GM20431 (cell line): Measurements from ENCODE around the gene ZNF436.
"Not testable (repeated sequence)": the region's sequence is repeated elsewhere in the genome, so short reads cannot be mapped to it uniquely, and the experiment has no call there.

Experiments used
- in situ Hi-C: fragments of 300-500 bp; cut with MseI, MboI; formaldehyde crosslinking; loops from one replicate; pipeline ENCODE4 v1.15.0; 2020; ENCODE audit warnings: low sequenced_read_pairs; ENCODE audit not compliant: unreplicated experiment

ZNF436 gene

DNA sequence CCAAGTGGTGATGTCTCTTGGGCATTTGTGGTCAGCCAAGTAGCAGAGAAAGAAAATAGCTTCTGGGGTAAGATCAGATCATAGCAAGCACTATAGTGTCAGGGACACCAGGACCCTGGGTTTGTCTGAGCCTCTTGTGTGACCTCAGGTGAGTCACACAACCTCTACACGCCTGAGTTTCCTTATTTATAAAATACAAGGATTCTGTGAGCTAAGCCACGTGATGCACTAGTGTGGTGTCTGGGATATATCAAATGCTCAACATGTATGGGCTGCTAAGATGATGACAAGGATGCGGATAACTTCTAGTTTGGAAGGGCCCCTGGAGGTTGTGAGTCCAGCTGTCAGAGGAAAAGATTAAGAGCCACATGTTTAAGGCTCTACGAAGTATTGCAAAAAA is 24.5 kb upstream of the ZNF436 start:
- in situ Hi-C loops, result no loop called here

DNA sequence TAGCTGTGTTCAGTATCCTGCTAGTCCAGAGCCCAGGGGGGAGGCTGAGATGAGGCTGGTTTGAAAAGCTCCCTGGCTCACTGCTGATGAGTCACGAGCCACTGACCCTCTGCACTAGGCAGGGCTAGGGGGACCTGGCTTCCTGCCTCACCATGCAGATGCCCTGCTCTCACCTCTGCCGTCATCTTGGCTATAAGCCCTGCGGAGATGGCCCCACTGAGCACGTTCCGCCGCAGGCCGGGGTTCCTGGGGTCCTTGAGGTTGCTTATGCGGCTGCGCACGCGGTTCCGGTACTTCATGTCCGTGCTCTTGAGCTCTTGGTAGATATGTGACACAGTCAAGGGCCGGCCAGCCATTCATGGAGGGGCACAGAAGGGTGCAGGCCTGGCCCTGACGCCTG is 24.1 kb upstream of the ZNF436 start:
- in situ Hi-C loops, result no loop called here

DNA sequence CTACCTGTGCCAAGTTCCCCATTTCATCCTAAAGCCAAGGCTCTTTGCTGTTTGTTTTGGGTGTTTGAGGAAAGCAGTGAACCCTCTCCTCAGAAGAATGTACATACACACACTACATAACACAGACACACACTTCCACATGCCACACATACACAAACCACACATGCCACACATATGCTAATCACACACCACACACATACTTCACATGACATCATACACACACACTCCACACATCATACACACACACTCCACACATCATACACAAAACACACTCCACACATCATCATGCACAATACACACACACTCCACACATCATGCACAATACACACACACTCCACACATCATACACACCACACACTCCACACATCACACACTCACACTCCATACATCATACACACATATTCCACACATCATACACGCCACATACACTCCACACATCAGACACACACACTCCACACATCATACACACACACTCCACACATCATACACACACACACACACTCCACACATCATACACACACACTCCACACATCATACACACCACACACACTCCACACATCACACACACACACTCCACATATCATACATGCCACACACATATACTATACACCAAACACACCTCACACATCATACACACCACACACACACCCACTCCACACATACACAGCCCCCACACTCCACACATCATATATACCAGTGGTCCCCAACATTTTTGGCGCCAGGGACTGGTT is 22.7 kb upstream of the ZNF436 start:
- in situ Hi-C loops, result no loop called here

DNA sequence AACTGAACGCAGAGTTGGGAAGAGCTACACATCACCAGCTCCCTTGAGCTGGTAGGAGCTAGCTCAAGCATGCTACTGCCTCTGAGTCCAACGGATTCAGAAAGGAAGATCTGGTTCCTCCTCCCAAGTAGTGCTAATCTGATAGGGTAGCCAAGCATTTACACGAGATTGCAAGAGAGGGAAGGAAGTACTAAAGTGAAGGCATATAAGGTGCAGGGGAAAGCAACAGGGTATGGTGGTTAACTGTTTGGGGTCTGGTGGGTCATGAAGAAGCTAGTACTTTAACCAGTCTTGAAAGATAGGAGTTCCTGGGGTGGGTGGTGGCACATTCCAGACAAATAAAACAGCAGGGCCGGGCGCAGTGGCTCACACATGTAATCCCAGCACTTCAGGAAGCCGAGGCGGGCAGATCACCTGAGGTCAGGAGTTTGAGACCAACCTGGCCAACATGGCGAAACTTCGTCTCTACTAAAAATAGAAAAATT is 20.2 kb upstream of the ZNF436 start:
- in situ Hi-C loops, result no loop called here

DNA sequence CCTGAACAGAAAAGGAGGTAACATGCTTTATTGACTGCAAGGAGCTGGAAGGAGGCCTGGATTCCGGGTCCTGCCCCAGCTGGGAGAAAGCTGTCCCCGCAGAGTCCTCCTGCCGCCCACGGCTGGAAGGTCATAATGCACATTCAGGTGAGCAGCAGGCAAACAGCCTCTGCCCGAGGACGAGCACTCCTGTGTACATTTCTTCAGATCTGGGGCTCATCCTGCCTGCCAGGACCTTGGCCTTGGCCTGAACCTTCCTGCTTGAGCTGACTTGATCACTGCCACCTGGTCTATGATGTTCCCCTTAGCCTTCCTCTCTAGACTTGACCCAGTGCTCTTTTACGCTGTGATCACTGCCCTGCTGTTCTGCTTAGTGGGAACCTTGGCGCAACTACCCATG is 17.9 kb upstream of the ZNF436 start:
- in situ Hi-C loops, result no loop called here

DNA sequence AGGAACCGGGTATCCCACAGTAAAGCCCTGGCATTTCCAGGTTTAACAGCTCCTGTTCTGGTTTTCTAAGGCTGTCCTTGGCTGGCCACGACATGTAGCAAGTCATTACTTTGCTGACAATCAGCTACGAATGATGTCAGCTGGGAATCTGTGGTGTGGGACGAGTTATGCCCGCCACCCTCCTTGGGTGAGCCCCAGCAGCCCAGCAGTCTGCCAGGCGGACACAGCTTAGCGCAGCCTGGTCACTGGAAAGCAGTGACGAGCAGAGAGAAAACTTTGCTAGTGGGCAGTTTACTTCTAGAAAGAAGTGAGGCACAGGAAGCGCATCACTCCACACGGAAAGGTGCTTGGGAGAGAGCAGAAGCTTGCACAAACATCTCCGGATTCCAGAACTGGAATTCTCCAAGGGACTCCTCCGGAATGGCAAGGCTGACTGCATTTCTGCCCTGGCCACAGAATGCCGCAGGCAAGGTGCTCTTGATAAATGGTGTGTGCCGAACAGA is 15.5 kb upstream of the ZNF436 start:
- in situ Hi-C loops, result no loop called here

DNA sequence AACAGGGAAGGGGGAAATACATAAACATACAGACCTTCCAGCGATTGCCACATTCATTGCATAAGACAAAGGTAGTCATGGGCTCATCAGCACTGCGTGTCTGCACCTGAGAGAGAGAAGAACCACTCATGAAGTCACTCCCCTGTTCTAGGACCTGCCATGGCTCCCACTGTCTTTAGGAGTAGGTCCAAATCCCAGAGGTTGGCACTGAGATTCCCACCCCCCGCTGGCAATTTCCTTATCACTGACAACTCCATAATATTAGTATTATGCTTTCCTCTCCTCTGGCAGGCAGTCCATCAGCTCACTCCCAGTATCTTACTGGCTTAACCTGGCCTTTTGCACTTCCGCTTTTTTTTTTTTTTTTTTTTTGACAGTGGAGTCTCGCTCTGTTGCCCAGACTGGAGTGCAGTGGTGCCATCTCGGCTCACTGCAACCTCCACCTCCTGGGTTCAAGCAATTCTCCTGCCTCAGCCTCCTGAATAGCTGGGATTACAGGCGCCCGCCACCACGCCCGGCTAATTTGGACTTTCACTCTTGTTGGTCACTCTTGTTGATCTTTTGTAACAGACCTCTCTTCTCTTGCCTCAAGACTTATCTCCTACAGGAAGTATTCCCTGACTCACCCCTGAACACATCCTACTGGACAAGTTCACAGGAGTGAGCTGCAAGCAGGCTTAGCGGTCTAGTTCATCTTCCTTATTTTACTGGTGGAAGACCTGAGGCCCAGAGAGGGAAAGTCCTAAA is 14.8 kb upstream of the ZNF436 start:
- in situ Hi-C loops, result no loop called here

DNA sequence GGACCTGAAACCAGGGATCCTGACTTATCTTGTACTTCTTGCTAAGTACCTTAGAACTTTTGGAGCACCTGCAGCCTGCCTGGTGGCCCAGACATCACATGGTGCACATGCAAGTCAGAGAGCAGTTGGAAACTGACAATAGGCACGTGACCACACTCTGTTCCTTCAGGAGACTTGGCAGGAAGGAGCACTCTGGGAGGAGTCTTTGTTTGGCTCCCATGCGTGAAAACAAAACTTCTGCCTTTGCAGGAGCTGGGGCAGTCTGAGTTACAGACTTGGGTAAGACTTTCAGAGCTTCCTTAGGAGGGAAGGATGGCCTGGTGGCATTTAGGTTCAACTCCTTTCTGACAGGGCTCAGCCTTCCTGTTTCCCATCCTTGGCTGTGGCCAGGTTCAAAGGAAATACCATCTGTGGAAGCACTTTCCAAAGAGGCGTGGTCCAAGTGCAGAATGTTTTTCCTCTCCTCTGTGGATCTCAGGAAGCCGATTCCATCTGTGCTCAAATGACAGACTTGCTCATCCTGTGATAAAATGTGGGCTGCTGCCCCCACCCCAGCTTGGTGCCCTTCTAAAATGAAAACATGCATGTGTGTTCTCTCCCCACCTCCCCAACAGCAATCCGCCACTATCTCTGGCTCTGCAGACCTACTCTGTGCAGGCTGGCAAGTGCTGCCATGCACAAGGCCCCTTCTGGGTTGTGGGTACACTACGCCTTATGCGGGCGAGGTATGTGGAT is 14.1 kb upstream of the ZNF436 start:
- in situ Hi-C loops, result no loop called here

DNA sequence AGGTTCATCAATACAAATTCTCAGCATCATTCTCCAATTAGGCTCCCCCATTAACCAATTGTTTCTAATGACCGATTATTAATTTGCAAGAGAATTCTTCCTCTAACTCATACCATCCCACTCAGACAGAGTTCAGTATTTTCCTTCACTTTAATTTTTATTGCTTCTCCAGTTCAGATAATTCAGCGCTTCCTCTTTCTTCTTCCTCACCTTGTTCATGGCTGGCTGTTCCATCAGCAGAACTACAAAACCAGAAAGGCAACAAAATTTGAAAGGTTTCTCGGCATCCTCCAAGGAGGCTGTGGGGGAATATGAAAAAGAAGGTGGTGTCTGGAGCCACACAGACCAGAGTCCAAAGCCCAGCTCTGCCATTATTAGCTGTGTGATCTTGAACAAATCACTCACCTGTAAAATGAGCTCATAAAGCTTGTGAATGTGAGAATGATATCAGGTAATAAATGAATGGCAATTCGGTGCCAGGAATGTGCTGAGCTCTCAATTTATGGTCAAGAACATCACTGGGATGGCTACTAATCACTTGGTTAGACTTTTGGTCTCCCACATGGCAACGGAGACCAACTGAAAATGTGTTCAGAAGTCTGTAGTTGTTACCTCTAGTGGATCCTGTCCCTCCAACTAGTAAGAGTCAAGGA is 11.7 kb upstream of the ZNF436 start:
- in situ Hi-C loops, result no loop called here

DNA sequence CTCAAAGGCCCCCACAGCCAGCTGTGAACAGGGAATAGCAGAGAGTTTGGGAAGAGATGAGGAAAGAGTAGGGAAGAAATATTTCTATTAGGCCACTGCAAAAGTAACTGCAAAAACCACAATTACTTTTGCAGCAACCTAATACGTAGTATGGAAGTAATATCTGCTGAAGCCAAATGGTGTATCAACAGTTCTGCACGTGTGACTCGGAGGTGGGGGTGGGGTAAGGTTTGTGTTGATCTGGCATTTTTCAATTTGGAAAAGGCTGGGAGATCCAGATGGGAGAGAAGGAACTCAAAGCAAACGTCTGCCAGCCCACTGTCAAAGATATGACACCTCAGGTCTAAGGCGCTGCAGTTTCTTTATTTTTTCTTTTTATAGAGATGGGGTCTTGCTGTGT is 11.1 kb upstream of the ZNF436 start:
- in situ Hi-C loops, result no loop called here

DNA sequence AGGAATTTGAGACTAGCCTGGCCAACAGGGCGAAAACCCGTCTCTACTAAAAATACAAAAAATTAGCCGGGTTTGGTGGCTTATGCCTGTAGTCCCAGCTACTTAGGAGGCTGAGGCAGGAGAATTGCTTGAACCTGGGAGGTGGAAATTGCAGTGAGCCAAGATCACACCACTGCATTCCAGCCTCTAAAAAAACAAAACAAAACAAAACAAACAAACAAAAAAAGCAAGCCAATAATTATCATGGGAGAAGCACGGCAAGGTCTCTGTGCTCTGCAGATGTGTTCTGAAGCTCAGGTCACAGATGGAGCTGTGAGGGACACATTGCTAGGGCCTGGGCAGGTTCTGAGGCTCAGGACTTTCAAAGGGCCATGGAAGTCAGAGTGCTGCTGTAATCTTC is 10.6 kb upstream of the ZNF436 start:
- in situ Hi-C loops, result not testable (repeated sequence)

DNA sequence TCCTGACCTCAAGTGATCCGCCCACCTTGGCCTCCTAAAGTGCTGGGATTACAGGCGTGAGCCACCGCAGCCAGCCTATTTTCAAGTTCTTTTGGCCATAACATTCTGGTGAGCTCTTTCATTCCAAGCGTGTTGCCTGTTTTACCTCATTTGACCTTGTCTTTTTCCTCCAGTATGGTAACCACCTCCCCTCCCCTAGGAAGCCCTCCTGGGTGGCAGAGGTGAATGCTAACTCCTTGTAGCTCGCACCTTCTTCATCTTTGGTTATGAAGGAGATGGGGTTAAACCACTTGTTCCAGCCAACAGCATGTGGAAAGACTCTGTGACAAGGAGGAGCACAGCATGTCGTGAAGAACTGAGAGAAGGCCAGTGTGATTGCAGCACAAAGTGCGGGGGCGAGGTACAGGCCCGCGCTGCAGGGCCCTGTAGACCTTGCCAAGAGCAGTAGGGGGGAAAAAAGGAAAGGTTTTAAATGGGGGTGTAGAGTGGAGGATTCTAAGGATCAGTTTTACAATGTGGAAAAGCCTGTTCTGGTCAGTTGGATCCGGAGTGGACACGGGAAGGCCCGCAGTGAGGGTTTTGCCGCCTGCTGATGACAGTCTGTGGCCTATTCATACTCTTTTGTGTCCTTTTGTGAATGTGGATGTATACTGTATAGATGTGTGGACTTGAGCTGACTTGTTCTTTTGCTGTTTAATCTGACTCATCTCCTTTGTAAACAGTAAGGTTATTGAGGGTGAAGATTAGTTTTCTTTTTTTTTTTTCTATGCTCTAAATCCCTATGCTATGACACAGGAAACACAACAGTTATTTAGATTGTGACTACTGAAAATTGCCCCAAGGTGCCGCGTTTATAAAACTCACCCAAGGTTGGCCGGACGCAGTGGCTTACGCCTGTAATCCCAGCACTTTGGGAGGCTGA is 7.5 kb upstream of the ZNF436 start:
- in situ Hi-C loops, result no loop called here

DNA sequence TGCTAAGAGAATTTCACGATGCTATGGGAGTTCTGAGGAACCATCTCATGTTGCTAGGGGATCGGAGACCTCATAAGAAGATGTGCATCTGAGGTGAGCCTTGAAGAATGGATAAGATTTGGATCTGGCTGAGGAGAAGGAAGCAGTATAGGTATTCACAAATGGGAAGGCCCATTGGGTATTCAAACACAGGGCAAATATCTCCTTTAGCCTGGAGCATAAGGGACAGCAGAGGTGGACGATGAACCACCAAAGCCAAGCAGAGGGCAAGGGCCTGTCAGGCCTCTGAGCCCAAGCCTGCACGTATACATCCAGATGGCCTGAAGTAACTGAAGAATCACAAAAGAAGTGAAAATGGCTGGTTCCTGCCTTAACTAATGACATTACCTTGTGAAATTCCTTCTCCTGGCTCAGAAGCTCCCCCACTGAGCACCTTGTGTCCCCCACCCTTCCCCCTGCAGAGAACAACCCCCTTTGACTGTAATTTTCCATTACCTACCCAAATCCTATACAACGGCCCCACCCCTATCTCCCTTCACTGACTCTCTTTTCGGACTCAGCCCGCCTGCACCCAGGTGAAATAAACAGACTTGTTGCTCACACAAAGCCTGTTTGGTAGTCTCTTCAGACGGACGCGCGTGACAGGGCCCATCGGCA is 4.6 kb upstream of the ZNF436 start:
- in situ Hi-C loops, result not testable (repeated sequence)

DNA sequence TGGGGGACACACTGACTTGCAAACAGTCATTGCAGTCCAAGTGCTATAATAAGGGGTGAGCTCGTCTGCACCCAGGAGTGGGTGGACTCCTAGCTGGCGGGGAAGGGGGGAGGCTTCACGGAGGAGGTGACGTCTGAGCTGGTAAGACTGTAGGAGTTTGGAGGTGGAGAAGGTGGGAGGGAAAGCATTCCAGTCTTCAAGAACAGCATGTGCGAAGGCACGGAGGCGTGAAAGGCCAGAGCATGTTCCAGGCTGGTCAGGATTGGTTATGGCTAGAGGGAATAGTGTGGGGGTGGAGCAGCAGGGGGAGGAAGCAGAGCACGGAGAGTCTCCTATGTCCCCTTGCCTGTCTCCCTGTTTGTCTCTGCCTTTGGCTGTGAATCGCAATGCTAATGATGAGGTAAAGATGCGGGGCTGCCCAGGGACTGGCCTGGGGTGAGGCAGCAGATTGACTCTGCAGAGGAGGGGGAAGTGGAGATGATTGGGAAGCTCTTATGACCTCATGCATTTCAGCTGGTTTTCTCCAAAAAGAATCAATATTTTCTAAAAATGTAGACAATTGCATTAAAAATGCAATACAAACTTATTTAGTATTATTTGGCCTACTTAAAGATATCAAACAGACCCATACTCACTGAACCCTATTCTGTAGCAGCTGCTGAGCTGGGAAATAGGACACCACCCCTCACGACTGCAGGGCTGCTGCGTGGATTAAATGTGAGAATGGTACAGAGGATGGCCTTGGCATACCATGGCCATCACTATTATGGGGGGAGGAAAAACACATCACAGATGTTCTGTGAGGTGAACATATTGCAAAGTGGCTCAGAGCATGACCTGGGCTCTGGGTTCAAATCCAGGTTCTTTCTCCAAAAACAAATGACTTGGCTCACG is 2.6 kb upstream of the ZNF436 start:
- in situ Hi-C loops, result no loop called here

DNA sequence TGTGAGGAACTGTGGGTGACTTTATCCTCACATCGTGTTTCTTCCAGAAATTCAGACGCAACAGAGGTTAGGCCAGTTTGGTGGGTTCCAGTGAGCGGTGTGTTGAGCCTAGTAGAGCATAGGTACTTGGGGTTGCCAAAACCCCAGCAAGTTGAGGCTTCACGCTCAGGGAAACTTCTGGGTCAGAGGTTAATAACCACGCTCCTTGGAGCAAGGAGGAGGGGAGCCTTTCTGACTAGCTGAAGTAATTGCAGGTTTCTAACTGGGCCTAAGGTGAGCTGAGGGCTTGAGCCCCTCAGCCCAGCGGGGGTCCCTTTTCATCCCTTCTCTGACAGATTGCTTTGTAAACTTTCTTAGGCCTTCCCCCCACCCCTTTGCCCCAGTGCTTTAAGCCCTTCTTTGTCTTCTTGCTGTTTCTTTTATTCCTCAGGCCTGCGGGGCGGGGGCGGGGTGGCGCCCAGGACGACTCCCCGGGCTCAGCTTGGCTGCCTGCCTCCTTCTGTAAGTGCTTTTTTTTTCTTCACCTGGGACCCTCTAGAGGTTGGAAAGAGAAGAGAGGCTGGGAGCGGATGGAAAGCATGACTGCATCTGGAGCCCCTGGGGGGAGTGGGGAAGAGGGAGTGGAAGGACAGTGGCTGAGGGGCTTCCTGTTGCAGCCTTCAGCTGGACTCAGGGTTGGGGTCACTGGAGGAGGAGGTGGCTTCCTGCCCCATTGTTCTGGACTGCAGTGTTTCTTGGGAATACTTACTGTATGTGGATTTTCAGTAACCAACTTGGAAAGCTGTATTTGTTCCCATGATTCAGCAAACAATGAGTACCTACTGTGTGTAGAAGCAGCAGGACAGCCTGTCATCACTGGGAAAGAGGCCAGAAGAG is 1.3 kb upstream of the ZNF436 start:
- in situ Hi-C loops, result no loop called here

DNA sequence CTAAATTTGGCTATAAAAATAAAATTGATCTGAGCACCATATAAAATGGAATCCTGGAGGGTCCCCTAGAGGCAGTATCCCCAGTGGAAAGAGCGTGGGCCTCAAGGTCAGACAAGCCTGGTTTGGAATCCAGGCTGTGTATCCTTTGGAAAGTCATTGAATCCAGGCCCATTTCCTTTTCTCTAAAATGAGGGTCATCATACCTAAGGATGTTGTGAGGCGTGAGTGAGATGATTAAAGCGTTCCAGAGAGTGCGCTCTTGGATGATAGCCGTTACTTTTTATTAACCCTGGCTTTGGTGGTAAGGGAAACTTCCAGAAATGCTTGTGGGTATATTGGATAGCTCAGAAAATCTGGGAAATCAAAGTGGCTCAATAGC is 683 bp upstream of the ZNF436 start:
- in situ Hi-C loops, result no loop called here
